ENCODE measurements around the gene AMH. TPM values are rescaled to one million over a fixed set of nuclear protein-coding genes. Genes with fewer than 3 reads are reported as not detected.

AMH gene
- total RNA-seq, 3 donors from 2014 or later (not counting 1 experiment from before 2014, with no cell fraction given): 0.55 to 2.1 (median 0.88) TPM

DNA sequence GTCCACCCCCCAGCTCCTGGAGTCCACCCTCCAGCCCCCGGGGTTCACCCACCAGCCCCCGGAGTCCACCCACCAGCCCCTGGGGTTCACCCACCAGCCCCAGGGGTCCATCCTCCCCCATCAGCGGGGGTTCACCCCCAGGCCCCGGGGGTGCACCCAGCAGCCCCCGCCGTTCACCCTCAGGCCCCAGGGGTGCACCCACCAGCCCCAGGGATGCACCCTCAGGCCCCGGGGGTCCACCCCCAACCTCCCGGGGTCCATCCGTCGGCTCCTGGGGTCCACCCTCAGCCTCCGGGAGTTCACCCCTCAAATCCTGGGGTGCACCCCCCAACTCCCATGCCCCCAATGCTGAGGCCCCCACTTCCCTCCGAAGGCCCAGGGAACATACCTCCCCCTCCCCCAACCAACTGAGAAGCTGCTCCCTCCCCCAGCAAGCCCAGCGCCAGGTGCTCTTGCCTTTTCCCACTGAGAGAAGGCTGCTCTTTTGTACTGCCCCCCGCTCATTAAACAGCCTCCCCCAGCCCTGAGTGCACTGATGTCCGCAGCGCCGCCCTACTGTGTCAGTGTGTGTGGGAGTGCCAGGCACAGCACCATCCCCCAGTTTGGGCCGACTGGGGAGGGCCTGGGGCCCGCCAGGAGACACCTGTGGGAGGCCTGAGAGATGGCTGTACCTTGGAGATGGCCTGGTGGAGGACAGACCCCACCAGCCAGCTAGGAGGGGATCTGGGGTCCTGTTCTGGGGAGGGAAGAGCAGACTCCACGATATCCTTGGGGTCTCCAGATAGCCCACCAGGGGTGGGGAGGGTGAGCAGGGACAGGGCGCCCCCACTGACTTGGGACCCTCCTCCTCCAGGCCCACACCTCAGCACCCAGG lies 750 bp upstream of the AMH start:
- 92% methylated on average over 20 of the region's 21 CpGs for WGBS (ENCODE audit: insufficient coverage)
- peaks cover 27% of the 10 kb centered on the region for H3K4me1 ChIP-seq (ENCODE audit: control insufficient read depth, insufficient read depth, low read length)

DNA sequence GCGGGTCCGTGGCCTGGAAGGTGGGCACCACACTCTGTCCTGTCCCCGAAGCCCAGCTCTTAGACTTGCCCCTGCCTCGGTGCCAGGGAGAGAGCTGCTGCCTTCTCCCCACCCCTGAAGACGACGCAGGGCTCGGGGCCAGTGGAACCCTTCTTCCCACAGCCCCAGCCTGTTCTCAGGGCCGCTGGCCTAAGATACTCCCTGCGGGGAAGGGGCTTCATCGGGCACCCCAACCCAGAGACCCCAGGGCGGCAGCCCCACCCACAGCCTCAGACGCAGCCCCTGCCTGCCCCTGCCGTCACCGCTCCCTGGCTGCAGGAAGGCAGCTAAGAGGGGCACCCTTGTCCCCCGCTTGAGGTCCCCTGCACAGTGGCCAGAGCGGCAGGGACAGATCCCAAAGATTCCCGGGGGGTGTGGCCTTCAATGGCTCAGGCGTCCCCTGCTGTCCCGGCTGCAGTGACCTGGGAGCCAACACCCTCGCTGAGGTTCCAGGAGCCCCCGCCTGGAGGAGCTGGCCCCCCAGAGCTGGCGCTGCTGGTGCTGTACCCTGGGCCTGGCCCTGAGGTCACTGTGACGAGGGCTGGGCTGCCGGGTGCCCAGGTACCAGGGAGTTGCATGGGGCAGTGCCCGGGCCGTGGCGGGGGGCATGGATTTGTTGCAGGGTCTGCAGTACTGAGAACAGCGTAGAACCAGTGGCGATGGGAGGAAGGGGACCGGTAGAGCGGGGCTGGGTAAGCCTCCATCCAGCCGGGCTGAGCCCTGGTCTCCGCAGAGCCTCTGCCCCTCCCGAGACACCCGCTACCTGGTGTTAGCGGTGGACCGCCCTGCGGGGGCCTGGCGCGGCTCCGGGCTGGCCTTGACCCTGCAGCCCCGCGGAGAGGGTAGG lies 1.0 kb downstream of the AMH start:
- DNase-seq (no peak), ATAC-seq (no peak)
- Mint-ChIP-seq H3K4me1 (peaks cover 0 to 17% of the 10 kb centered on the region in 2 donors), H3K9me3 (no peaks in the 10 kb centered on the region), H3K36me3 (no peaks in the 10 kb centered on the region), H3K4me3 (no peak overlapping the region), H3K27ac (no peak overlapping the region), H3K27me3 (ENCODE audit: low read depth in 2 of 2) (peaks cover 0 to 18% of the 10 kb centered on the region in 2 donors)
- intact Hi-C loops (cut with micrococcal nuclease): no loop called here
- Histone ChIP-seq H3K27me3 (ENCODE audit: control insufficient read depth, insufficient read depth, low read length) (peaks cover 31% of the 10 kb centered on the region), H3K9me3 (ENCODE audit: control insufficient read depth, insufficient read depth, low read length) (no peaks in the 10 kb centered on the region), H3K27ac (ENCODE audit: low read length) (no peak overlapping the region), H3K36me3 (ENCODE audit: control insufficient read depth, insufficient read depth, low read length) (peaks cover 28% of the 10 kb centered on the region), H3K4me3 (ENCODE audit: low read length) (no peak overlapping the region), H3K4me1 (ENCODE audit: control insufficient read depth, insufficient read depth, low read length) (peaks cover 31% of the 10 kb centered on the region)
- WGBS (ENCODE audit: insufficient coverage): 41% methylated on average over 43 of the region's 43 CpGs
- TF ChIP-seq, protein P1, sequence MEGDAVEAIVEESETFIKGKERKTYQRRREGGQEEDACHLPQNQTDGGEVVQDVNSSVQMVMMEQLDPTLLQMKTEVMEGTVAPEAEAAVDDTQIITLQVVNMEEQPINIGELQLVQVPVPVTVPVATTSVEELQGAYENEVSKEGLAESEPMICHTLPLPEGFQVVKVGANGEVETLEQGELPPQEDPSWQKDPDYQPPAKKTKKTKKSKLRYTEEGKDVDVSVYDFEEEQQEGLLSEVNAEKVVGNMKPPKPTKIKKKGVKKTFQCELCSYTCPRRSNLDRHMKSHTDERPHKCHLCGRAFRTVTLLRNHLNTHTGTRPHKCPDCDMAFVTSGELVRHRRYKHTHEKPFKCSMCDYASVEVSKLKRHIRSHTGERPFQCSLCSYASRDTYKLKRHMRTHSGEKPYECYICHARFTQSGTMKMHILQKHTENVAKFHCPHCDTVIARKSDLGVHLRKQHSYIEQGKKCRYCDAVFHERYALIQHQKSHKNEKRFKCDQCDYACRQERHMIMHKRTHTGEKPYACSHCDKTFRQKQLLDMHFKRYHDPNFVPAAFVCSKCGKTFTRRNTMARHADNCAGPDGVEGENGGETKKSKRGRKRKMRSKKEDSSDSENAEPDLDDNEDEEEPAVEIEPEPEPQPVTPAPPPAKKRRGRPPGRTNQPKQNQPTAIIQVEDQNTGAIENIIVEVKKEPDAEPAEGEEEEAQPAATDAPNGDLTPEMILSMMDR (IDR thresholded peaks at IDR 0.05): no peak

More for the DNA sequence above, 750 bp upstream of the AMH start:
- no peaks in the 10 kb centered on the region for H3K9me3 ChIP-seq (ENCODE audit: control insufficient read depth, insufficient read depth, low read length)
- peaks cover 0 to 17% of the 10 kb centered on the region in 2 donors for H3K4me1 Mint-ChIP-seq
- DNase-seq: no peak
- H3K4me3 ChIP-seq (ENCODE audit: low read length): no peak overlapping the region
- no peak overlapping the region for H3K27ac ChIP-seq (ENCODE audit: low read length)
- no peak overlapping the region for H3K27ac Mint-ChIP-seq
- TF ChIP-seq, protein P1 (IDR thresholded peaks at IDR 0.05): no peak
- H3K4me3 Mint-ChIP-seq: no peak overlapping the region
- no peaks in the 10 kb centered on the region for H3K9me3 Mint-ChIP-seq
- peaks cover 25% of the 10 kb centered on the region for H3K27me3 ChIP-seq (ENCODE audit: control insufficient read depth, insufficient read depth, low read length)
- H3K36me3 Mint-ChIP-seq: no peaks in the 10 kb centered on the region
- ATAC-seq: no peak
- peaks cover 0 to 13% of the 10 kb centered on the region in 2 donors for H3K27me3 Mint-ChIP-seq (ENCODE audit: low read depth in 2 of 2)
- peaks cover 45% of the 10 kb centered on the region for H3K36me3 ChIP-seq (ENCODE audit: control insufficient read depth, insufficient read depth, low read length)
- intact Hi-C loops (cut with micrococcal nuclease): no loop called here

DNA sequence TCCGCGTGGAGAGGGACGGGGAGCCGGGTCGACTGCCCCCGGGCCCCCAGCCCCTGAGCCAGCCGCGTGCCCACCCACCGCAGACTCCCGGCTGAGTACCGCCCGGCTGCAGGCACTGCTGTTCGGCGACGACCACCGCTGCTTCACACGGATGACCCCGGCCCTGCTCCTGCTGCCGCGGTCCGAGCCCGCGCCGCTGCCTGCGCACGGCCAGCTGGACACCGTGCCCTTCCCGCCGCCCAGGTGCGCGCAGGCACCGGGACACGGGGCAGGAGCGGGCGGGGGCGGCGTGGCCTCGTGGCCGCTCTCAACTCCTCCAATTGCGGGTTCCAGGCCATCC lies 1.6 kb downstream of the AMH start:
- 18% methylated on average over 40 of the region's 40 CpGs for WGBS (ENCODE audit: insufficient coverage)
- no peak overlapping the region for H3K4me3 Mint-ChIP-seq
- peaks cover 0 to 17% of the 10 kb centered on the region in 2 donors for H3K4me1 Mint-ChIP-seq
- peaks cover 0 to 18% of the 10 kb centered on the region in 2 donors for H3K27me3 Mint-ChIP-seq (ENCODE audit: low read depth in 2 of 2)
- H3K27ac Mint-ChIP-seq: no peak overlapping the region
- no peak overlapping the region for H3K27ac ChIP-seq (ENCODE audit: low read length)
- no peaks in the 10 kb centered on the region for H3K36me3 Mint-ChIP-seq
- intact Hi-C loops (cut with micrococcal nuclease): no loop called here
- no peak for ATAC-seq
- peaks cover 22% of the 10 kb centered on the region for H3K36me3 ChIP-seq (ENCODE audit: control insufficient read depth, insufficient read depth, low read length)
- TF ChIP-seq, protein P1 (IDR thresholded peaks at IDR 0.05): no peak
- peaks cover 31% of the 10 kb centered on the region for H3K27me3 ChIP-seq (ENCODE audit: control insufficient read depth, insufficient read depth, low read length)
- no peak overlapping the region for H3K4me3 ChIP-seq (ENCODE audit: low read length)
- H3K4me1 ChIP-seq (ENCODE audit: control insufficient read depth, insufficient read depth, low read length): peaks cover 31% of the 10 kb centered on the region
- H3K9me3 ChIP-seq (ENCODE audit: control insufficient read depth, insufficient read depth, low read length): no peaks in the 10 kb centered on the region
- no peaks in the 10 kb centered on the region for H3K9me3 Mint-ChIP-seq
- no peak for DNase-seq

Data from natural killer cell (primary cell).